Stimulated activated CD8-positive, alpha-beta memory T cell treated with anti-CD3 and anti-CD28 coated beads, Interleukin-7, amount 100 ng/mL, for 24 hours (primary cell): ENCODE data around the gene LRRC59.
"Not testable (repeated sequence)": the region's sequence is repeated elsewhere in the genome, so short reads cannot be mapped to it uniquely, and the experiment has no call there.

Source experiments
- DNase-seq: peaks from one replicate; pipeline ENCODE4 v3.0.0-alpha.2; 2020; ENCODE audit warnings: low read depth

LRRC59 gene

DNA sequence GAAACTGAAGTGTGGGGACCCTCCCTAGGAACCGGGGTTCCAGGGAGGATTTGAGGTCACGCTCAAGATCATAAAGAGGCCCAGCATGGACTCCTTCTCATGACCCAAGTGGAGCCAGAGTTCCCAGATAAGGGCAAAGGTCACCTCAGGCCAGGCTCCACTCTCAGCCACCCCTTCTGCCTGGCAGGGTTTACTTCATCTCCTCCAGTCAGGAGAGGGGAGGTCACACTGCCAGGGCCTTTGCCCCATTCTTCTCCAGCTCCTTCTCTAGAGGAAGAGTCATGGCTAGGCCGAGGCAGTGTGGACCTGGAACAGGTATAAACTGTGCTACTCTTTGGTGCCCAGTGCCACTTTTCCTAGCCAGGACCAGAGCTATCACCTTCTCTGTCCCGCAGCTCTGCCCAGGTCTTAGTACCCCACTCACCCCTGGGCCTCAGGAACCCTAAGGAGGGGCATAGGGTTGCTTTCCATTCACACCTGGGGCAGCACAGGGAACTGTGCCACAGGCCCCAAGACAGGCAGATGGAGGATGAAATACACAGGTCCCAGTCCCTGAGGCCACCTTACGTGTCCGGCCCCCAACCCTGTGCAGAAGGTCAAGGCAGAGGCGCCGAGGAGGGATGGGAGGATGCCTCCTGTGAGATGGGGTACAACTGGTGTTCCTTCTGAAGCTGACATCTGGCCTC is 27.8 kb upstream of the LRRC59 start:
- DNase-seq, result no peak

DNA sequence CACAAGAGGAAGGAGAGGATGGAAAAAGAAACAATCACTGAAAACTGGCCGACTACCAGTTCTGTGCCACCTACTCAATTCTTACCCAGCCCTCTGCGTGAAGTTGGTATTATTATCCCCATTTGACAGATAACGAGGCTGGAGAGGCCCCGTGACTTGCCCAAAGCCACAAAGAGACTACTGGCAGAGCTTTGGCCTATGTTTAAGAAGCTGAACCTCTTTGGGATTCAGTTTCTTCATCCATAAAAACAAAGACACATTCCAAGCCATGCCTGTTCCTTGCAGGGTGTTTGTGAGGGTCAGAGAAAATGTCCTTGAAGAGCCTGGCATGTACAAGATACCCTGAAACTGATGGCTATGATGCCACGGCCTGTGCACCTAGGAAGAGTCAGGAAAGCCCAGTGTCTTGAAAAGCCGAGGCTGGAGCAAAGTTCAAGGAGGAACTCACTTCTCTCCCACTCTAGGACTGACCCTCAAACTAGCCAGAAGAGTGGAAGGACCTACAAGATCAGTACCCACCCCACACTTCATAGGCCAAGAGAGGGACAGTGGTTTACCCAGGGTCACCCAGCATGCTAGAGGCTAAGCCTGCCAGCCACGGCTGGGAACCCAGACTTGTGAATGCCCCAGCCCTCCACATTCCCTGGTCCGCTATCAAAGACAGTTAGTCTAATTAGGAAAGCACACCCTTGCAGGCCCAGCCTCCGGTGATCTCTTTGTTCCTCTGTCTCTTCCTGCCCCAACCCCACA is 27.1 kb upstream of the LRRC59 start:
- no peak for DNase-seq

DNA sequence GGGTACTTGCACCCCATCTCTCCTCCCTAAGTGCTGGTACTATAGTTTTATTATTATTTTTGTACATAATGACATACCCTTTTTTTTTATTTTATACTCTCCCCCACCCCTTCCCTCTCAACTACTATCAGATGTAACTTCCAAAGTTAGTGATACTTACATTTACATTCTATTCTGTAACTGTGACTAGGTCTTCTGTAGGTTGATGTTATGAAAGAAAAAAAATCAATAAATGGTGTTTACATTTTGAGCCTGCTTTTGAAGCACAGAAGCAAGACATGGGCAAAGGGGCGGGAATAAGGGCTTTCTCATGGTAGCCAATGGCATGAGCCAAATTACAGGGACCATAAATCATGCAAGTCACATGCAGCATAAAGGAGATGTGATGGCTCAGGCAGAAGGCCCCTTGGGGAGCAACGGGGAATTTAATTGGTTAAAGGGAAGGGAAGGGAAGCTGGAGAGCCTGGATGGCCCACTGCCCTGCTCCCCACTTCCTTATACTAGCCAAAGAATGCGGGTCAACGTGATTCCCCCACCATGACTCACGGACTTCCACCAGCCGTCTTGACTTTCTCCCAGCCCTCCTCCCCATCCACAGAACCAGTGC is 26.3 kb upstream of the LRRC59 start:
- DNase-seq, result no peak

DNA sequence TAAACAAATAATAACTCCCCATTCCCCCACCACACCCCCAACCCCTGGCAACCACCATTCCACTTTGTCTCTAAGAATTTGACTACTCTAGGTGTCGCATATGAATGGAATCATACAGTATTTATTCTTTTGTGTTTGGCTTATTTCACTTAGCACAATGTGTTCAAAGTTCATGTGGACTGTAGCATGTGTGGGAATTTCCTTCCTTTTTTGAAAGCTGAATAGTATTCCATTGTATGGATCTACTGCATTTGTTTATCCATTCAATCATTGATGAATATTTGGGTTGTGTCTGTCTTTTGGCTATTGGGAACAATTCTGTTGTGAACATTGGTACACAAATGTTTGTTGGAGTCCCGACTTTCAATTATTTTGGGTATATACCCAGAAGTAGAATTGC is 25.4 kb upstream of the LRRC59 start:
- DNase-seq, result no peak

DNA sequence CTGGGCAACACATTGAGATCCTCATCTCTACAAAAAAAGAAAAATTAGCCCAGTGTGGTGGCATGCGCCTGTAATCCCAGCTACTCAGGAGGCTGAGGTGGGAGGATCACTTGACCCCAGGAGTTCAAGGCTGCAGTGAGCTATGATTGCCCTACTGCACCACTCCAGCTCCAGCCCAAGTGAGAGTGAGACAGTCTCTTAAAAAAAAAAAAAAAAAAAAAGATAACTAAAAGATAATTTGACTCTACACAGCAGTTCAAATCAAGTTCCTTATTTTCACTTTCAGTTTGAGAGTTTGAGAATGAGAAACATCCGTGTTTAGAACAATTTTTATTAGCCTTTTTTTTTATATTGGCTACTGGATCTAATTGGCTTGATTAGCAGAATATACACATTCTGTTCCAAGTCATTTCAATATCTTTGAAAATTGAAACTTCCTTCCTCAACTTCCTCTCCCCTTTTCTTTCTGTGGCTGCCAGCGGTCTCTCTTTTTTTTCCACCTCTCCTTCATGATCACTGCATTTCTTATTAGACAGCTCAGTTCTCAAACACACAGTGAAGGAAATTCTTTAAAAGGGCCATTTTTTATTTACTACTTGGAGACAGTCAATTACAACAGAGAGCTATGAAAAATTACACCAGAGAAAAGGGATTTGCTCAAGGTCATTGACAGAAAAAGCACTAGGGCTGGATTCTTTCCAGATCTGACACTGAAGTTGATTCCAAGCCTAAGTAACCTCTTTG is 24.2 kb upstream of the LRRC59 start:
- no peak for DNase-seq

DNA sequence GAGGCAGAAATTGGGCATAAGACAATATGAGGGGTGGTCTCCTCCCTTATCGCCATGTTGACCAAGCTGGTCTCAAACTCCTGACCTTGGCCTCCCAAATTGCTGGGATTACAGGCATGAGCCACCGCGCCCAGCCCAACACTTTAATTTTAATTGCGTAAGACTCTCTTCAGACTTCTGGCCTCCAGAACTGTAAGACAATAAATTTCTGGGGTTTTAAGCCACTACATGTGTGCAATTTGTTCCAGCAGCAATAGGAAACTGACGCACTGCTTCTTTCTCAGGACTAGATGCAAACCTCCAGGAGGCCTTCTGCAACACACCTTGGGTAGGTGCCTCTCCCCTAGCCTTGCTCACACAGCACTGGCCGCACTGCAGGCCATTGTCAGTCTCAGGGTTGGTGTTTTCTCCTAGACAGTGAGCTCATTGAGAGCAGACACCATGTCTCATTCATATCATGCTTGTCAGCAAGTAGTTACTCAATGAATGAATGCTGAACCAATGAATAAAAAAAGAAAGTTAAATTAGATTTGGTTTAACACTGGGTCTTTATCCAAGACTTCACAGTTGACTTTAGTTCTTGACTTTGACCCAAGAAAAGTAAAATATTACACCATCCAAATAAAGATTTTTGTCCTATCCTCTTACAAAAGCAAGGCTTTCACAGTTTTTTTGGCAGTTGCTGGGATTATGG is 23.2 kb upstream of the LRRC59 start:
- no peak for DNase-seq

DNA sequence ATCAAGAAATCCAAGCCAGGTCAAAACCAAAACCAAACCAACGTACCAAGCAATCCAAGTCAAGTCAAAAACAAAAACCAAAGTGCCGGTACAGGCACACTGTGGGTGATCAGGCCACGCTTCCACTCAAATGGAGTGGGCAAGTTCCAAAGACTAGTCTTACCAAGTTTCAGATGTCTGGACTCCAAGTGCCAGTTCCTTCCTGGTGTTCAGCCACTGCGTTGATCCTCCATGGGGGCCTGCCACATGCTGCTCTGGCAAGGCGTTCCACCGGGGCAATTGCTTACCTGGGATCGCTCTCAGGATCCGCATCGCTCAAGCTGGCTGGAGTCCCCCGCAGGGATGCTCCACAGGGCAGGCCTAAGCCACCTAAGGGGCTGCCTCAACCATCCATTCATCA is 22.3 kb upstream of the LRRC59 start:
- DNase-seq, result not testable (repeated sequence)

DNA sequence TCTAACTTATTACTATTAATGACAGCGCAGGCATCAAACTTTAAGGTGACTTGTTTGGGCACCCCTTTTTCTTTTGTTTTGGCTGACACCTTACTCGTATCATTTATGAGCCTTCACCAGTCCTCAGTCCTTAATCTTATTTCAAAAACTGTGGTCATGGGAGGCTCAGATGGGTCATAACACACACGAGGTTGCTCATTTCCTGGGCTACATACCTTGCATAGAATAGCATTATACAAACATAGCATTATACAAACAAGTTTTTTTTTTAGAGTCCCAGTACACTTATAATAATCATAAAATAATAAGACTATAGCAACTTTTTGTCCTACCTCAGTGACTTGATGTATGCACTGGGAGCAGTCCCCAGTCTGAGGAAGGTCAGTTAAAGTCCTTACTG is 17.5 kb upstream of the LRRC59 start:
- no peak for DNase-seq

DNA sequence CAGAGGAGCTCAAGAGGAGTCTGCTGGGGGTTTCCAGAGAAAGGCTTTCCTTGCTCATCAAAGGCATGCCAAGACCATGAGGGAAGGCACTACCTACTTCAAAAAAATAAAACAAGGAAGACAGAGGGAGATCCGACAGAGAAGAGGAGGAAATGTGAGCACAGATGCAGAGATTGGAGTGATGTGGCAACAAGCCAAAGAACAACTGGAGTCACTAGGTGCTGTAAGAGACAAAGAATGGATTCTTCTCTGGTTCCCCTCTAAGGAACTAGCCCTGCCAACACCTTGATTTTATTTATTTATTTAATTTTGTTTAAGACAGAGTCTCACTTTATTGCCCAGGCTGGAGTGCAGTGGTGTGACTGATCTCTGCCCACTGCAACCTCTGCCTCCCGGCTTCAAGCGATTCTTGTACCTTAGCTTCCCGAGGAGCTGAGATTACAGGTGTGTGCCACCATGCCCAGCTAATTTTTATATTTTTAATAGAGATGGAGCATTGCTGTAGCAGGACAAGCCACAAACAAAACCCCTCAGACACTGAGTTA is 14.9 kb upstream of the LRRC59 start:
- no peak for DNase-seq

DNA sequence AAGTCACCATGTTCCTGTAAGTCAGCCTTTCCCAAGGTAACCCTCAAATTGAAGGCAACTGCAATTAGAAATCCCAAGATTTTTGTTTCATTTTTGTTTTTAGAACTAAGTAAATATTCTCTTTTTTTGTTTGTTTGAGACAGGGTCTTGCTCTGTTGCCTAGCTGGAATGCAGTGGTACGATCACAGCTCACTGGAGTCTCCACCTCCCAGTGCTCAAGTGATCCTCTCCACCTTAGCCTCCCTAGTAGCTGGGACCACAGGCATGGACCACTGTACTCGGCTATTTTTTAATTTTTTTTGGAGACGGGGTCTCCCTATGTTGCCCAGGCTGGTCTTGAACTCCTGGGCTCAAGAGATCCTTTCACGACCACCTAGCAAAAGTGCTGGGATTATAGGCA is 10.6 kb upstream of the LRRC59 start:
- DNase-seq, result no peak

DNA sequence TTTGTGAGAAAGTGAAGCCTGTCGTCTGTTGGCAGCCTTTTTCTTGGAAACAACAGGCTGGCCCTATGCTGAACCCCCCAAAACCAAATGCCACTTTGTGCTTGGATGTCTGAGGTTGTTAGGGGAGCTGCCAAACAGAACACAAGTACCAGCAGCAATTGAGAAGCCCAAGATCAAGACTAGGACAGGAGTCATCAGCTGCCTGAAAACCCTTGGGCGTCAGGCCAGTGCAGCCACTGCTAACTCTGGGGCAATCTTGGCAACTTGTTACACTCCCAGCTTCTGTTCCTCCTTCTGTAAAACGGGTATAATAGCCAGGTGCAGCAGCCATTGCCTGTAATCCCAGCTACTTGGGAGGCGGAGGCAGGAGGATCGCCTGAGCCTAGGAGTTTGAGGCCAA is 9.3 kb upstream of the LRRC59 start:
- no peak for DNase-seq

DNA sequence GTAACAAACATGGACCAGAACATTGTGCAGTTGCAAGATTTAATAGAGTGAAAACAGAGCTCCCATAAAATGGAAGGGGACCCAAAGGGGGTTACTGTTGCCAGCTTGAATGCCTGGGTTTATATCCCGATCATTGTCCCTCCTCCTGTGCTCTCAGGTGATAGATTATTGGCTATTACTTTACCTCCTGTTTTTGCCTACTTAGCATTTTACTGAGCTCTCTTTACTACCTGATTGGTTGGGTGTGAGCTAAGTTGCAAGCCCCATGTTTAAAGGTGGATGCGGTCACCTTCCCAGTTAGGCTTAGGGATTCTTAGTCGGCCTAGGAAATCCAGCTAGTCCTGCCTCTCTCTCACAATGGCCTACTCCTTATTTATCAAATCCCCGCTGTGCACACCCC is 8.0 kb upstream of the LRRC59 start:
- DNase-seq, result not testable (repeated sequence)

DNA sequence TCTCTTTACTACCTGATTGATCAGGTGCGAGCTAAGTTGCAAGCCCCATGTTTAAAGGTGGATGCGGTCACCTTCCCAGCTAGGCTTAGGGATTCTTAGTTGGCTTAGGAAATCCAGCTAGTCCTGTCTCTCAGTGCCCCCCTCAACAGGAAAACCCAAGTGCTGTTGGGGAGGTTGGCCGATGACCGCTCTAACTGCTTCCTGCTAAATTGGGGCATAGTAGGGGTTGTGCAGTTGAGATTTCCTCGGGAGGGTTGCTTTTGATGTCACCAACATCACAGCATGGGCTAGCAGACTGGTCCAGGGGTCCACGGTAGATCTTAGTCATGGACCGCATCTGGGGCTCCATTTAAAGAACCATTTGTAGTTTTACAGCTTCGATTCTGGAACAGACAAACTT is 2.3 kb upstream of the LRRC59 start:
- not testable (repeated sequence) for DNase-seq

DNA sequence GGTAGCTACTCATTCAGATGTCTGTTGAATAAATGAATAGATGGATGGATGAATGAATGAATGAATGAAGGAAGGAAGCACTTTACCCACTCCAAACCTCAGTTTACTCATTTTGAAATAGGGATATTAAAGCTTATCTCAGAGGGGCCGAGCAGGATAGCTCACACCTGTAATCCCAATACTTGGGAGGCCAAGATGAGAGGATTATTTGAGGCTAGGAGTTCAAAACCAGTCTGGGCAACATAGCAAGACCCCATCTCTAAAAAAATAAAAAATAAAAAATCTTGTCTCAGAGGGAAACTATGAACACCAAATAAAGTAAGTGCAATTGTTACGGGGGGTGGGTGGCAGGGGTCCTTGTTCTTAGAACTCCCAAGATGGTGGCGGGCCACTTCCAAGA is 1.3 kb upstream of the LRRC59 start:
- DNase-seq, result not testable (repeated sequence)

DNA sequence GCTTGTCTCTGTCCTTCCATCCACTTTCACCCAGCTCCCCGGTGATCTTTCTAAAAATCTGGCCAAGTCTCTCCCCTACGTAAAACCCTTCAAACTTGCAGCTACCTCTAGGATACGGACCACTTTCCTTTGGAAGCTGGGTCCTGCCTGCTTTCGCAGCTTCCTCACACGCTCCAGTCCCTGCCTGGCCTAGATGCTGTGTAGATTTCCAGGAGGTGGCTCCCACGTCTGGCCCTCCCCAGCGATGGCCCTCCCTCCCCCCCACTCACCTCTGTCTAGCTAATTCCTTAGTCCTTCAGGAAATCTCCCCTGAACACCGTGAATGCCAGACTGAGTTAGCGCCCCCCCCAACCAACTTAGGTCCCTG is 579 bp upstream of the LRRC59 start:
- DNase-seq, result no peak

DNA sequence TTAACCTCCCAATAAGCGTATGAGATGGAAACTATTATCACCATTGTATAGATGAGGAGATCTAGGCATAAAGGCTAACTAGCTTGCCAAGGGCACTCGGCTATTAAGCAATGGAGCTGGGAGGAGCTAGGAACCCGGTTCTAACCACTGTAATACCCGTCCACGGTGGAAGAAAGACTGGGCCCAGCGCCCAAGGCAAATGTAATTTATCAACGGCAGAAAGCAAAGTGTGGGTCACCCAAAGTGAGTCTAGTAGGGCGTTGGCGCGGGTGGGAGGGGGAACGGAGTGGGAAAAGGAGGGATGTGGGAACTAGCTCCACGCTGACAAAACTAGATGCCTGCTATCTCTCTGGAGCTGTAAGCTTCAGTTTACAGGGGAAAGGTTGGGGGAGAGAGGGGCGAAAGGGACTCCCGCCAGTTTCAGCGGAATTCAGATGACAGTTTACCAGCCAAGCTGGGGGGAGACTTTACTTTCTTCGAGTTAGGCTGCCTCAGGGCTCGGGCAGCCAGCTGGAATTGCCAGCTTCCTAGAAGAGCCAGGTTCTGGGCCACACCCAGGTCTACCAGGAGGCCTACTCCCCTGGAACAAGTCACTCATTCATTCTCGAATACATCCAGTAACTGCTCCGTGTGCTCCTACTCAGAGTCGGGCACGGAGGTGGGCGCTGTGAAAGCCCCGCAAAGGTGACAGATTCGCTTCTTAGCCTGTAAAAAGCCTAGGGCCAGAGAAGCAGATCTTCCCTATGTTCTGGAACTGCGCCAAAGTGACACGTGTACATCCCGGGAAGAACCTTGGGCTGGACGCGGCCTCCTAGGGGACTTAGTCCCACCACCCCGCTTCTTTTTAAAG is 837 bp downstream of the LRRC59 start:
- no peak for DNase-seq

DNA sequence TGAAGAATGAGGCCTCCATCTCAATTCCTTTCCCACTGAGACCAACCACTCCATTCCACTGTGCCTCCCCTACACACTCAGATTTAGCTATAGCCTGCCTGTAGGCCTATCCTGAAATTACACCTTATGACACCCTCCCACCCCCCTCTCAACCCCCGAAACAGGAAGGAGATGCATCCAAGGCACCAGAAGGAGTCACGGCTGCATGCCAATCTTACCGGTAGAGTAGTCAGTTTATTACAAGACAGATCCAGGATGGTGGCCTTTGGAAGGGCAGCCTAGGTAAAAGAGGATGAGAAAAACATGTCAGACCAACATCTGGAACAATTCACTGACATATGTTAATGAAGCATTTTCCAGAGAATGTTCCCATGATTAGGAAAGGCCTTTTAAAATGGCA is 2.6 kb downstream of the LRRC59 start:
- DNase-seq, result no peak

DNA sequence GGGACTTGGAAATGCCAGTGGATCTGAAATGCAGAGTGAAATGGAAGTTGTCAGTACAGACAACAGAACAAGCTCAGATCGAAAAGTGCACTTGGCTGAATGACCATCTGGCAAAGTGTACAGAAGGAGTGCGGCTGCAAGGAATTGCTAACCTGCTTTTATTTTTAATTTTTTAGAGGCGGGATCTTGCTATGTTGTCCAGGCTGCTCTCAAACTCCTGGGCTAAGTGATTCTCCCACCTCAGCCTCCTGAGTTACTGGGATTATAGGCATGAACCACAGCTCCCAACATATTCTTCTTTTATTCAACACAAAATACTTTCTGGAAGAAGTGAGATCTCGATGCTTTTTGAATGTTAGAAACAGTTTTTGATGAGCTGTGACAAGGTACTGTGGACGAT is 3.6 kb downstream of the LRRC59 start:
- no peak for DNase-seq

DNA sequence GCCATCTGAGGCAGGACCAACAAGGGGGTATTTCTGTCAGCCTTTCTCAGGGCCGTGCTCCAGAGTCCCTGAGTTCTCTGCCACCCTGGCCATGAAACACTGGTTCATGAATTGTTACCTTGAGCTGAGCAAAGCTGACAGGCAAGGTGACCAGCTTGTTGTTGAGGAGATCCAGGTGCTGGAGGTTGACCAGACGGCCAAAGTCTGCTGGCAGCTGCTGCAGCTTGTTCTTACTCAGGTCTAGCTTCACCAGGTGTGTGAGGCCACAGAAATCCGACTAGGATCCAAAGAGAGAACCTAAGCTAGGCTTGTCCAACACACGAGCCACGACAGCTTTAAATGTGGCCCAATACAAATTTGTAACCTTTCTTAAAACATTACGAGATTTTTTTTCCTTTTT is 4.7 kb downstream of the LRRC59 start:
- no peak for DNase-seq

DNA sequence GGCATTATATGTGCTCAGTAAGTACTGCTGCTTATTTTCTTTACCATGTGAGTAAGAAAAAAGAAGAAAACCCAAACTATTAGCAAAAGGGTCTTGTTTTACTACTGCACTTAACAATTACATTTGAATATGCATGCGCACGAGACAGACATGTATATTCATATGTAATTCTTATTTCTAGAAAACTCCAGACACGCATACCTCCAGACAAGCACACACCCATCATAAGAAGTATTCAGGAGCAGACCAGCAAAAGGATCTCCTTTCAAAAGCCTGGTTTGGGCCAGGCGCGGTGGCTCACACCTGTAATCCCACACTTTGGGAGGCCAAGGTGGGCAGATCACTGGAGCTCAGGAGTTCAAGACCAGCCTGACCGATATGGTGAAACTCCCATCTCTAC is 7.8 kb downstream of the LRRC59 start:
- DNase-seq, result no peak

DNA sequence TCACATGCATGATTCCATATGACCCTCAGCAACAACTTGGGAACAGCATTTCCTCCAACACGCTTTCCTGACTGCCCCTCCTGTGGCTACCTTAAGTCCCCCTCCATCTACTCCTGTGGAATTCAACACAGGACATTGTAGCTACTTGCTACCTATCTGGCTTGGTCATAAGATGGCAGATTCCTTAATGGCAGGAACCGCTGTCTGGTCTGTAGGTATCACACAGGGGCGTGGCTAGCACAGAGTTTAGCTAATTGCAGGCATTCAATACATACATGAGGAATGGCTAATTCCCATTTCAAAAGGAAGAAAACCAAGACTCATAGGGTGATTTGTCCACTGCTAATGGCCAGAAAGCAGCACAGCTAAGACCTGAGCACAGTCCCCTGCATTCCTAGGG is 8.6 kb downstream of the LRRC59 start:
- no peak for DNase-seq
